GM19193 (cell line): ENCODE results near the gene SEC22A.

Source experiments
- POLR2A ChIP-seq: IDR thresholded peaks from 4 replicates; pipeline ENCODE4 v1.6.1; 2011; ENCODE audit not compliant: insufficient read depth, insufficient read length; ENCODE audit errors: extremely low read depth

Gene SEC22A

GRCh38 chr3:123163141-123163540, 38.6 kb upstream of the SEC22A start:
- no peak for TF ChIP-seq POLR2A

GRCh38 chr3:123165163-123165562, 36.6 kb upstream of the SEC22A start:
- no peak for TF ChIP-seq POLR2A

DNA sequence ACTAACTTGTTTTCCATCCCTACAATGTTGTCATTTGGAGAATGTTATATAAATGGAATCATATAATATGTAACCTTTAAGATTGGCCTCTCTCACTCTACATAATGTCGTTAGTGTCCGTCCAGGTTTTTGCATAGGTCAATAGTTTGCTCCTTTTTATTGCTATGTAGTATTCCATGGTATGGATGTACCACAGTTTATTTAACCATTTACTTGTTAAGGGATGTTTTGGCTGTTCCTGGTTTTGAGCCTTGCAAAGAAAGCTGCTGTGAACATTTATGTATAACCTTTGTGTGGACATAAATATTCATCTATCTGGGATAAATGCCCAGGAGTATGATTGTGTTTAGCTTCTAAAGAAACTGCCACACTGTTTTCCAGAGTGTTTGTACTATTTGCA, 34.1 kb upstream of the SEC22A start:
- TF ChIP-seq POLR2A = no peak

DNA sequence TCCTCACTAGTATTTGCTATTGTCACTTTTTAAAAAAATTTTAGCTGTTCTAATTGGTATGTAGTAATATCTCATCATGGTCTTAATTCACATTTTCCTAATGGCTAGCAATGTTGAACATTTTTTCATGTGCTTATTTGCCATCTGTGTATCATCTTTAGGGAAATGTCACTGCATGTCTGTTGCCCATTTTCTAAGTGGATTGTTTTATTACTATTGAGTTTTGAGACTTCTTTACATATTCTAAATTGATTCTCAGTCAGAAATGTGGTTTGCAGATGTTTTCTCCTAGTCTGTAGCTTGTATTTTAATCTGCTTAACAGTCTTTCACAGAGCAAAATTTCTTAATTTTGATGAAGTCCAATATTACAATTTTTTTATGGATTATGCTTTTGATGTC, 33.6 kb upstream of the SEC22A start:
- TF ChIP-seq POLR2A = no peak

GRCh38 chr3:123168605-123169004, 33.1 kb upstream of the SEC22A start:
- no peak for TF ChIP-seq POLR2A

DNA sequence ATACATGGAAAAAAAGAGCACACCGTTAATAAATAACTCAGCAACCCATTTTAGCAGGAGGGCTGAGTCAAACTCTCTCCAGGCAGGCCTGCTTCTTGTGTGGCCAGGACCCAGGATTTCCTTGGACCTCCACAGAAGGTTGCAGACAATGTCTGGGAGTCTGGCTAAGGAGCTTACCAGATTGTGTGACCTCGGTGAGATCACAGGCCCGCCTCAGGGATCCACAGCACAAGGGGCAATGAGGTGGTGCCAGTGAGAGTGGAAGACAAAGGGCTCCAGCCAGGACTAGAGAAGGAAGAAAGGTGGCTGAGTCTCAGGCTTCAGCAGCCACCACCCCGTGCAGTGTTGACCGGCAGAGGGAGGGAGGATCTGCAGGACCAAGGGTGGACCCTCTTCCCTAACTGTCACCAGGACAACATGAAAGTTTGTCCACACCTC, 32.2 kb upstream of the SEC22A start:
- no peak for TF ChIP-seq POLR2A

- TF ChIP-seq POLR2A = no peak
Observed at GRCh38 chr3:123169930-123170329, 31.8 kb upstream of the SEC22A start.

- TF ChIP-seq POLR2A = no peak
Observed at GRCh38 chr3:123180791-123181190, 21.0 kb upstream of the SEC22A start.

DNA sequence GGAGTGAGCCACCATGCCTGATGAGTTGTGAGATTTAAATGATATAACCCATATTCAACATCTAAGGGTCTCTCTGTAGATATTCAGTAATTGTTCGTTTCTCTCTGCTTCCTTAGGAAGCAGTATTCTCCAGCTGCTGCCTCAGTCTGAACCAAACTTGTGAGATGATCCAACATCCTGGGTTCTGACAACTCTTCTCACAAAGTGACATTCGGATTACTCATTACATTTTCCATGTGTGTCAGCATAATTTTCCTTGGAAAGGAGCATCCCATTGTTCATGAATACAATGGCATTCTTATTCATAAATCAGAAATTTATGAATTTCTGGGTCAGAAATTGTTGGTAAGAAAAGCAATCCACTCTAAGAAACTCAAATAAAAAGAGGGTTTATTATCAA, 15.0 kb upstream of the SEC22A start:
- no peak for TF ChIP-seq POLR2A

DNA sequence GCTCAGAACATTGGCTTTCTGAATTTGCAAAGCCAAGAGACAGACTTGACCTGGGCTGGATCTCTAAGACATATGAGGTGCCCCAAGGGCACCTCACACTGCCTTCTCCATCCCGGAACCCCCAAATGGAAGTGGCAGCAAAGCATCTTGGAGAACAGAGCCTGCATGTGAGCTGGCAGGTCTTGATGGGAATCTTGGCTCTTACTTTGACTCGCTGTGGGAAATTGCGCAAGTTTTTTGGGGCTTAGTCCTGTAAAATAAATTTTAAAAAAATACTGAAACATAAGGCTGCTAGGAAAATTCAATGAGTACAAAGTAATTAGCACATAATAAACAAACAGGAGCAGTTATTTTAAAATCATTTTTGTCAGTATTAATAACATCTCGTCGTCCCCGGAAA, 13.7 kb upstream of the SEC22A start:
- no peak for TF ChIP-seq POLR2A

GRCh38 chr3:123193448-123194101, 8.2 kb upstream of the SEC22A start:
- TF ChIP-seq POLR2A = no peak

GRCh38 chr3:123194552-123194951, 7.2 kb upstream of the SEC22A start:
- TF ChIP-seq POLR2A = no peak

GRCh38 chr3:123198372-123198771, 3.4 kb upstream of the SEC22A start:
- no peak for TF ChIP-seq POLR2A

- TF ChIP-seq POLR2A = no peak
Observed at GRCh38 chr3:123201223-123201556, 553 bp upstream of the SEC22A start.

DNA sequence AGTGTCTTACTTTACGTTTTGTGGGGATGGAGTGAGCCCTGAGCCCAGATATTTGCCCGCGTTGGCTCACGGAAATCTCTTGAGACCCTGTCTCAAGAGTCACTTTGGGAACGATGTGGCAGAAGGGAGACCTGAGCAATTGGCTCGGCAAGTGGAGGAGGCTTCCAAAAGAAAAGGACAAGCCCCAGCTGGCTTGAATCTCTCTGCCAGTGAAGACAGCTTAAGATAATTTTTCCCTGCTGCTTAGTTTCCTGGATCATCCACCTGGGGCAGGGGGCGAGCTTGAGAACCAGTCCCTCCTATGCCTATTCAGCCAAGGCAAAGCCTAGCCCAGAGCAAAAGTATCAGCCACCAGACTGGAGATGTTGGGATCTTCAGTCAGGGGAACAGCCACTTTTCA, 708 bp downstream of the SEC22A start:
- TF ChIP-seq POLR2A = no peak

GRCh38 chr3:123218990-123219389, 17.2 kb downstream of the SEC22A start:
- TF ChIP-seq POLR2A = no peak

DNA sequence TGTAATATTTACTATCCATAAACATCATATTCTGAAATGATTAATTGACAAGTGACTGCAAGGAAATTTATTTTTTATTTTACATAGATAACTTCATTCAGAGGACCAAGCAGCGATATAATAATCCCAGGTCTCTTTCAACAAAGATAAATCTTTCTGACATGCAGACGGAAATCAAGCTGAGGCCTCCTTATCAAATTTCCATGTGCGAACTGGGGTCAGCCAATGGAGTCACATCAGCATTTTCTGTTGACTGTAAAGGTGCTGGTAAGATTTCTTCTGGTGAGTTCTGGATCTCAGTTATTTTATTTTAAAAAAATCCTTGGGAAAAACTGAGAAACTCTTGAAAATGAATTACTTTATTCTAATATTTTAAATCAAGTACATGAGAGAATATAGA, 23.3 kb downstream of the SEC22A start:
- no peak for TF ChIP-seq POLR2A
